Activated CD4-positive, alpha-beta memory T cell treated with anti-CD3 and anti-CD28 coated beads, Interleukin-2, amount 10 ng/mL, durations not matched to agents 7 days and 5 days (primary cell): Measurements from ENCODE around the gene DBF4. TPM values are rescaled to one million over a fixed set of nuclear protein-coding genes. Genes with fewer than 3 reads are reported as not detected.
"Not testable (repeated sequence)": the region's sequence is repeated elsewhere in the genome, so short reads cannot be mapped to it uniquely, and the experiment has no call there.

Experiments used
- CTCF ChIA-PET: fragments of 350-600 bp; sonication (Branson Sonifier 250); formaldehyde crosslinking; loops from one replicate; lab custom pipeline; 2021; ENCODE audit warnings: antibody characterized with exemption, inconsistent platforms; lab: Charles Lee
- POLR2A ChIA-PET: fragments of 350-600 bp; sonication (Branson Sonifier 250); formaldehyde crosslinking; loops from one replicate; lab custom pipeline; 2021; ENCODE audit warnings: antibody characterized with exemption; lab: Charles Lee
- DNase-seq: peaks from one replicate; pipeline ENCODE4 v3.0.0-alpha.2; 2020
- H3K27ac Mint-ChIP-seq: one replicate; pipeline ENCODE4 v1.8.0; 2021; ENCODE audit warnings: mild to moderate bottlenecking, mixed read lengths
- H3K27me3 Mint-ChIP-seq: one replicate; pipeline ENCODE4 v1.8.0; 2021; ENCODE audit warnings: mixed read lengths
- H3K36me3 Mint-ChIP-seq: one replicate; pipeline ENCODE4 v1.8.0; 2021; ENCODE audit warnings: low read depth, mixed read lengths
- H3K4me1 Mint-ChIP-seq: one replicate; pipeline ENCODE4 v1.8.0; 2021; ENCODE audit warnings: mixed read lengths
- H3K4me3 Mint-ChIP-seq: one replicate; pipeline ENCODE4 v1.8.0; 2021; ENCODE audit warnings: mild to moderate bottlenecking, mixed read lengths
- H3K9me3 Mint-ChIP-seq: one replicate; pipeline ENCODE4 v1.8.0; 2021; ENCODE audit warnings: mixed read lengths
- total RNA-seq, 2 experiments: library from RNA; stranded (reverse); gene quantifications; one replicate each; pipeline ENCODE4 v1.2.3, GENCODE V29; 2021

The DBF4 gene
- total RNA-seq, 2 experiments from 2014 or later: 71.3 to 77.2 TPM

DNA sequence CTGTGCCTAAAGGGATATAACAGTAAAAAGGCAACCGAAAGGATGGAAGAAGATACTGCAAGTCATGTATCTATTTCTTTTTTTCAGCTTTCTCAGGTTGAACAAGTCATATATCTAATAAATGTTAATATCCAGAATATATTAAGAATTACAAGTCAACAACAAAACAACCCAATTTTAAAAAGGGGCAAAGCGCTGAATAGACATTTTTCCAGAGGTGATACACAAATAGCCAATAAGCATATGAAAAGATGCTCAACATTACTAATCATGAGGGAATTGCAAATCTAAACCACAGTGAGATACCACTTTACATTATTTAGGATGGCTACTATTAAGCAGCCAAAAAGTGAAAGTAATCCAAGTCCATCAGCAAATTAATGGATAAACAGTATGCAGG is 23.0 kb downstream of the DBF4 start:
- H3K27me3 Mint-ChIP-seq: no peaks in the 10 kb centered on the region
- peaks cover 21% of the 10 kb centered on the region for H3K4me1 Mint-ChIP-seq
- H3K36me3 Mint-ChIP-seq: peaks cover 77% of the 10 kb centered on the region
- no peak overlapping the region for H3K4me3 Mint-ChIP-seq
- no peak overlapping the region for H3K27ac Mint-ChIP-seq
- ChIA-PET CTCF (no interaction called here), POLR2A (interaction anchor here (0.6 kb wide), 1 partner anchor 231 kb away, joined by 4 read pairs; no protein-coding TSS in a partner anchor)
- DNase-seq: no peak
- H3K9me3 Mint-ChIP-seq: no peaks in the 10 kb centered on the region

GRCh38 chr7:87907136-87907906 is 31.0 kb downstream of the DBF4 start:
- not testable (repeated sequence) for DNase-seq
- H3K36me3 Mint-ChIP-seq: peaks cover 30% of the 10 kb centered on the region

GRCh38 chr7:87908814-87909213 is 32.5 kb downstream of the DBF4 start:
- H3K27ac Mint-ChIP-seq, DNase-seq, CTCF ChIA-PET, H3K4me3 Mint-ChIP-seq, H3K4me1 Mint-ChIP-seq, H3K27me3 Mint-ChIP-seq, POLR2A ChIA-PET, H3K9me3 Mint-ChIP-seq: not testable (repeated sequence)
- peaks cover 21% of the 10 kb centered on the region for H3K36me3 Mint-ChIP-seq

More at GRCh38 chr7:87907136-87907906, 31.0 kb downstream of the DBF4 start:
- H3K27me3 Mint-ChIP-seq, CTCF ChIA-PET, H3K9me3 Mint-ChIP-seq, H3K4me1 Mint-ChIP-seq, H3K27ac Mint-ChIP-seq, POLR2A ChIA-PET, H3K4me3 Mint-ChIP-seq: not testable (repeated sequence)

- Mint-ChIP-seq H3K4me1 (peaks cover 3% of the 10 kb centered on the region), H3K9me3 (no peaks in the 10 kb centered on the region), H3K27me3 (peaks cover 5% of the 10 kb centered on the region), H3K36me3 (peaks cover 8% of the 10 kb centered on the region), H3K4me3 (no peak overlapping the region), H3K27ac (no peak overlapping the region)
- no peak for DNase-seq
- CTCF ChIA-PET: no interaction called here
- POLR2A ChIA-PET: no interaction called here
Measured at GRCh38 chr7:87912121-87912520, 35.8 kb downstream of the DBF4 start.

DNA sequence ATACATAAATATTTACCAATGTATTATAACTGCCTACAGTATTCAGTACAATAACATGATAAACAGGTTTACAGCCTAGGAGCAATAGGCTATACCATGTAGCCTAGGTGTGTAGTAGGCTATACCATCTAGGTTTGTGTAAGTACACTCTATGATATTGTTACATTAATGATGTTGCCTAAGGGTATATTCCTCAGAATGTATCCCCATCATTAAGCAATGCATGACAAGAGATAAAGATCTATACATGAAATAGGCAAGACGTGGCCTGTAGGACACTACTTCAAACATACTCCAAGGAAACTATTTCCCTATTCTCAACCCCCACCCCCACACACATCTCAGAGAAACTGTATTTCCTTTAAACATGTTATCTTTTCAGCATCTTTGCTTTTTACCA is 42.4 kb downstream of the DBF4 start:
- ChIA-PET CTCF (no interaction called here), POLR2A (no interaction called here)
- Mint-ChIP-seq H3K9me3 (no peaks in the 10 kb centered on the region), H3K4me1 (no peaks in the 10 kb centered on the region), H3K27ac (no peak overlapping the region), H3K27me3 (peaks cover 10% of the 10 kb centered on the region), H3K36me3 (no peaks in the 10 kb centered on the region), H3K4me3 (no peak overlapping the region)
- DNase-seq: no peak

DNA sequence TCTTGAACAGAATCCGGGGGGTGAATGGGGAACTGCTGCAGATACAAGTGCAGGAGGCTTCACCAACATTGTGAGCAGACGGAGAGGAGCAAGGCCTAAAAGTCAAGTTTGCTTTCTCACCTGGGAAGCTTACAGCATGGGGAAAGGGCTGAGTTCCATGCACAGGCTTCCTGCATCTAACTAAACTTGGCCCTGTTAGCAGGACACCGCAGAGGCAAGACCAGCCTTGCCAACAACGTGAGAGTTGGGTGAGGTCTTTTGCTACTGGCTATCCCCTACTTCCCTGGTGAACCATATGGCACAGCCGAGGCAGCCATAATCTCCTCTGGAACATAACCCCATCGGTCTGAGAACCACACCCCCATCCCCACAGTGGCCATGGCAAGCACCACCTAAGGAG is 43.6 kb downstream of the DBF4 start:
- Mint-ChIP-seq H3K27ac (no peak overlapping the region), H3K4me1 (no peaks in the 10 kb centered on the region), H3K9me3 (no peaks in the 10 kb centered on the region), H3K36me3 (no peaks in the 10 kb centered on the region), H3K4me3 (no peak overlapping the region), H3K27me3 (peaks cover 10% of the 10 kb centered on the region)
- POLR2A ChIA-PET: no interaction called here
- CTCF ChIA-PET: no interaction called here
- DNase-seq: no peak

DNA sequence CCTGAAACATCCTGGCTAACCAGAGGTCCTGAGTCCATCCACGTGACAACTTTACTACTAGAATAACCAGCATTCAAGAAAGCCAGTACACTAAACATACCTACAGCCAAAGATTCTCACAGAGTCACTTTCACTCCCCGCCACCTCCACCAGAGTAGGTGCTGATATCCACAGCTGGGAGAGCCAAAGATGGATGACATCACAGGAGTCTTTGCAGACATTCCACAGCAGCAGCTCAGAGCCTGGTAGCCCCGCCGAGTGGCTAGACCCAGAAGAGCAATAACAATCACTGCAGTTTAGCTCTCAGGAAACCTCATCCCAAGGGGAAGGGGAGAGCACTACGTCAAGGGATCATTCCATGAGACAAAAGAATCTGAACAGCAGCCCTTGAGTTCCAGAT is 44.3 kb downstream of the DBF4 start:
- no peaks in the 10 kb centered on the region for H3K4me1 Mint-ChIP-seq
- peaks cover 10% of the 10 kb centered on the region for H3K27me3 Mint-ChIP-seq
- H3K9me3 Mint-ChIP-seq: no peaks in the 10 kb centered on the region
- no peaks in the 10 kb centered on the region for H3K36me3 Mint-ChIP-seq
- CTCF ChIA-PET: no interaction called here
- DNase-seq: no peak
- H3K4me3 Mint-ChIP-seq: no peak overlapping the region
- H3K27ac Mint-ChIP-seq: no peak overlapping the region
- POLR2A ChIA-PET: no interaction called here

DNA sequence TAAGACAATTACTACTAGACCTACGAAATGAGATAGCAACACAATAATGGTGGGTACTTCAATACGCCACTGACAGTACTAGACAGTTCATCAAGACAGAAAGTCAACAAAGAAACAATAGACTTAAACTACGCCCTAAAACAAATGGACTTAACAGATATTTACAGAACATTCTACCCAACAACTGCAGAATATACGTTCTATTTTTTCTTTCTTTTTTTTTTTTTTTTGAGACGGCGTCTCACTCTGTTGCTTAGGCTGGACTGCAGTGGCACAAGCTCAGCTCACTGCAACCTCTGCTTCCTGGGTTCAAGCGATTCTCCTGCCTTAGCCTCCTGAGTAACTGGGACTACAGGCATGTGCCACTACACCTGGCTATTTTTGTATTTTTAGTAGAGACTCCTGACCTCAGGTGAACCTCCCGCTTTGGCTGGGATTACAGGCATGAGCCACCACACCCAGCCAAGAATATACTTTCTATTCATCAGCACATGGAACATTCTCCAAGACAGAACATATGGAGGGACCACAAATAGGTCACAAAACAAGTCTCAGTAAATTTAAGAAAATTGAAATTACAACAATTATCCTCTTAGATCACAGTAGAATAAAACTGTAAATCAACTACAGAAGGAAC is 46.6 kb downstream of the DBF4 start:
- H3K4me1 Mint-ChIP-seq, H3K9me3 Mint-ChIP-seq, H3K36me3 Mint-ChIP-seq, H3K27me3 Mint-ChIP-seq, POLR2A ChIA-PET, H3K4me3 Mint-ChIP-seq, DNase-seq, CTCF ChIA-PET, H3K27ac Mint-ChIP-seq: not testable (repeated sequence)

DNA sequence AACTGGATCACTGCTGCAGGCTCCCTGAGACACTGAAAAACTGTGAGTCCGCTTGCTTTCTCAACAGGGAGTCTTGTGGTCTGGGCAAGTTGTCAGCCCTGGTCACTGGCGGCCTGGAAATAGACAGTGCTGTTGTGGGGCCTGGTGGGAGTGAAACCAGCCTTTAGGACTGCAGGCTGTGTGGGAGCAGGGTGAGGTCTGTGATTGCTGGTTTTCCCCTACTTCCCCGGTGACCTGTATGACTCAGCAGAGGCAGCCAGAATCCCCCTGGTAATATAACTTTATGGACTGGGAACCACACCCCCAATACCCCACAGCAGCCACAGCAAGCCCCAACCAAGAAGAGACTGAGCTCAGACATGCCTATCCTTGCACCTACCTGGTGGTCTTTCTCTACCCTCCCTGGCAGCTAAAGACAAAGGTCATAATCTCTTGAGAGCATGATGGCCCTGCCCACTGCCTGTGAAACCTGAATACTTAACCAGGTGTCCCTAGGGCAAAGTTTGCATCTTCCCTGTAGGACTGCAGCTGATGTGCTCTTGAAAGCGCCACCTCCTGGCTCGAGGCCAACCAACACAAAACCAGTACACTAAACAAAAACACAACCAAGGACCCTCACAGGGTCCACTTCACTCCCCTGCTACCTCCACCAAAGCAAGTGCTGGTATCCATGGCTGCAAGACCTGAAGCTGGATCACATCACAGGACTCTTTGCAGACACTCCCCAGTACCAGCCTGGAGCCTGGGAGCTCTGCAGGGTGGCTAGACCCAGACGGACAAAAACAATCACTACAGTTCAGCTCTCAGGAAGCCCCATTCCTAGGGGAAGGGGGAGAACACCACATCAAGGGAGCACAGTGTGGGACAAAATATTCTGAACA is 50.5 kb downstream of the DBF4 start:
- POLR2A ChIA-PET: interaction anchor here (1.0 kb wide), 1 partner anchor 16 kb away, joined by 3 read pairs; no protein-coding TSS in a partner anchor
- H3K27me3 Mint-ChIP-seq: peaks cover 20% of the 10 kb centered on the region
- H3K4me3 Mint-ChIP-seq: no peak overlapping the region
- no peaks in the 10 kb centered on the region for H3K36me3 Mint-ChIP-seq
- peaks cover 2% of the 10 kb centered on the region for H3K4me1 Mint-ChIP-seq
- DNase-seq: no peak
- H3K9me3 Mint-ChIP-seq: no peaks in the 10 kb centered on the region
- CTCF ChIA-PET: no interaction called here
- H3K27ac Mint-ChIP-seq: no peak overlapping the region

DNA sequence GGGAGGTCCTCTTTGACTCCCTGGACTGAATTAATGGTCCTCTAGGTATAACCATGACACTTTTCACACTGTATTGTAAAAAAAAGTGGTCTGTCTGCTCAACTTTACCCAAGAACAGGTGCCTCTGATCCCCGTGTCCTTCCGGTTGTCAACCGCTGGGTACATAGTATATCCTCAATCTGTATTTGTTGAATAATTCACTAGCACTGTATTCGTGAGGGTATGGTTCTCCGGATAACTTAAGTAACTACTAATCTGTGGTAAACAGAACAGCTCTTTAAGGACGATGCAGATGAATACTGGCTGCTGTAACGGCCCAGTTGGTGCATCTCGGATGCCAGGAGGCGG is 57.3 kb downstream of the DBF4 start:
- Mint-ChIP-seq H3K27ac (no peak overlapping the region), H3K4me1 (peaks cover 18% of the 10 kb centered on the region), H3K4me3 (peak overlapping the region; percentile 84), H3K9me3 (no peaks in the 10 kb centered on the region), H3K27me3 (peaks cover 34% of the 10 kb centered on the region), H3K36me3 (peaks cover 3% of the 10 kb centered on the region)
- no peak for DNase-seq
- CTCF ChIA-PET: interaction anchor here (1.3 to 1.6 kb wide), 2 partner anchors 12 to 47 kb away, joined by 3 to 10 read pairs; no protein-coding TSS in a partner anchor
- POLR2A ChIA-PET: interaction anchor here (1.5 kb wide), 1 partner anchor 306 kb away, joined by 3 read pairs; the partner anchor contains the start of gene RUNDC3B

DNA sequence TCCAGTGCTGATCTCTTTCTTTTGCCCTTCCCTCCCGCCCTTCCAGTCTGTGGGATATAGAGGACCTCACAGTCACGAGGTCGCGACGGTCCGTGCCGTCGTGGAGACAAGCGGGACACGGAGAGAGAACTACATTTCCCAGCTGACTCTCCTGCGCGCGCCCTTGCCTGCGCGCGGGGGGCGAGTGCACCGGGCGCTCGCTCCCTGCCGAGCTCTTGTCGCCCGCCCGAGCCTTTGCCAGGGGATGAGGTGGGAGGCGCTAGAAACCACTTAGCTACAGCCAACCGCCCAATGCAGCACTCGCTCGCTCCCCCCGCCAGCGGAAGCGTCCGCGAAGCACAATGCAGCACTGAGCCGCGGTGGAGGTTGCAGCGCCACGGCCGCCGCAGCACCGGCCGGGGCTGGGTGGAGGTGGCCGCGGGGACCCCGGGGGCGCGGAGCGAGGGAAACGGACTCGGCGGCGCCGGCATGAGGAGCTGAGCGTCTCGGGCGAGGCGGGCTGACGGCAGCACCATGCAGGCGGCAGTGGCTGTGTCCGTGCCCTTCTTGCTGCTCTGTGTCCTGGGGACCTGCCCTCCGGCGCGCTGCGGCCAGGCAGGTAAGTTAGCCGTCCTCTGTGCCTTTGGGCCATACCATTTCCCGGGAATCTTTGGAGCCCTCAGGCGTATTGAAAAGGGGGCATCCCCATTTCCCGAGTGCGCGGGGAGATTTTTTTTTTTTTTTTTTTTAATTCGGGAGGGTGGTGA is 57.8 kb downstream of the DBF4 start, which contains the start of gene ADAM22:
Gene ADAM22, plus strand, starts transcription at position 299 of the 746 bp plus-strand sequence. Its CDS starts 215 bp downstream, at position 514.
- Mint-ChIP-seq H3K9me3 (no peaks in the 10 kb centered on the region), H3K27me3 (peaks cover 29% of the 10 kb centered on the region), H3K27ac (no peak within 1 kb of the TSS), H3K36me3 (peaks cover 3% of the 10 kb centered on the region), H3K4me1 (peaks cover 18% of the 10 kb centered on the region), H3K4me3 (peak within 1 kb of the TSS; percentile 84)
- POLR2A ChIA-PET: interaction anchor here (1.5 kb wide), 1 partner anchor 306 kb away, joined by 3 read pairs; the partner anchor contains the start of gene RUNDC3B
- CTCF ChIA-PET: interaction anchor here (0.7 to 1.6 kb wide), 5 partner anchors 11 to 395 kb away, joined by 3 to 10 read pairs (median 4); no protein-coding TSS in a partner anchor
- peak; percentile 81 for DNase-seq
